HEK293 (cell line): ENCODE results near the gene PEX10.

Source experiments
- CTCF ChIA-PET: fragments of 350-600 bp; formaldehyde crosslinking; extraction: SDS; loops from one replicate; lab custom pipeline; 2021; ENCODE audit warnings: antibody characterized with exemption; lab: Yijun Ruan, JAX
- POLR2A ChIA-PET: fragments of 300-600 bp; formaldehyde crosslinking; extraction: SDS; loops from one replicate; lab custom pipeline; 2020; ENCODE audit warnings: antibody characterized with exemption, inconsistent platforms; lab: Yijun Ruan, JAX
- H3K27ac ChIP-seq: fragments of 200-500 bp; sonication (Bioruptor generic); 2 replicates; pipeline ENCODE4 v1.5.1; 2014; ENCODE audit warnings: low read depth, low read length, control low read depth, inconsistent platforms; ENCODE audit errors: extremely low read depth
- H3K36me3 ChIP-seq, 2 experiments: fragments of 200-500 bp in 1 of 2; sonication (Bioruptor generic) in 1 of 2; 1 replicate in 1 of 2; 2 replicates in 1 of 2; pipeline ENCODE4 v1.5.1; 2014 to 2017; ENCODE audit warnings: inconsistent platforms in 2 of 2, low read length in 2 of 2; ENCODE audit not compliant: control insufficient read depth in 2 of 2, insufficient read depth in 1 of 2
- H3K4me1 ChIP-seq: fragments of 200-500 bp; sonication (Bioruptor generic); 2 replicates; pipeline ENCODE4 v1.5.1; 2014; ENCODE audit warnings: mild to moderate bottlenecking, low read length, inconsistent platforms; ENCODE audit not compliant: control insufficient read depth, insufficient read depth
- H3K4me3 ChIP-seq: 2 replicates; pipeline ENCODE4 v1.5.1; 2011; ENCODE audit warnings: low read depth, mild to moderate bottlenecking, control low read depth, low read length, moderate library complexity
- H3K9me3 ChIP-seq: fragments of 200-500 bp; sonication (Bioruptor generic); 2 replicates; pipeline ENCODE4 v1.5.1; 2014; ENCODE audit warnings: low read depth, low read length, inconsistent platforms; ENCODE audit not compliant: control insufficient read depth, insufficient read depth
- GLI2 ChIP-seq: fragments of 450-650 bp; formaldehyde crosslinking; IDR thresholded peaks from 2 replicates; pipeline ENCODE4; 2017; ENCODE audit warnings: missing biosample characterization, missing genetic modification characterization, low read depth, borderline replicate concordance
- GLIS1 ChIP-seq: fragments of 450-650 bp; formaldehyde crosslinking; IDR thresholded peaks from 2 replicates; pipeline ENCODE4 v1.5.1; 2016; ENCODE audit warnings: missing biosample characterization, missing genetic modification characterization
- GLIS2 ChIP-seq: fragments of 450-650 bp; formaldehyde crosslinking; IDR thresholded peaks from 2 replicates; pipeline ENCODE4 v1.5.1; 2016; ENCODE audit warnings: missing biosample characterization, missing genetic modification characterization
- OVOL3 ChIP-seq: fragments of 450-650 bp; formaldehyde crosslinking; IDR thresholded peaks from 2 replicates; pipeline ENCODE4 v1.5.1; 2016; ENCODE audit warnings: missing biosample characterization, missing genetic modification characterization
- TCF7L2 ChIP-seq: IDR thresholded peaks from 2 replicates; pipeline ENCODE4 v1.6.1; 2011; ENCODE audit warnings: low read depth, mild to moderate bottlenecking, inconsistent platforms, low read length, moderate library complexity, borderline replicate concordance
- ZIC2 ChIP-seq: fragments of 450-650 bp; formaldehyde crosslinking; IDR thresholded peaks from 2 replicates; pipeline ENCODE4 v1.5.1; 2016; ENCODE audit warnings: missing biosample characterization, missing genetic modification characterization
- ZNF10 ChIP-seq: fragments of 450-650 bp; formaldehyde crosslinking; IDR thresholded peaks from 2 replicates; pipeline ENCODE4 v1.5.1; 2017; ENCODE audit warnings: missing biosample characterization, missing genetic modification characterization
- ZNF112 ChIP-seq: fragments of 450-650 bp; formaldehyde crosslinking; IDR thresholded peaks from 2 replicates; pipeline ENCODE4 v1.5.0; 2017; ENCODE audit warnings: missing biosample characterization, missing genetic modification characterization
- ZNF140 ChIP-seq: fragments of 450-650 bp; formaldehyde crosslinking; IDR thresholded peaks from 2 replicates; pipeline ENCODE4 v1.5.1; 2016; ENCODE audit warnings: missing biosample characterization, missing genetic modification characterization
- ZNF155 ChIP-seq: fragments of 450-650 bp; formaldehyde crosslinking; IDR thresholded peaks from 2 replicates; pipeline ENCODE4 v1.5.1; 2016; ENCODE audit warnings: missing biosample characterization, missing genetic modification characterization
- ZNF677 ChIP-seq: fragments of 450-650 bp; IDR thresholded peaks from 2 replicates; pipeline ENCODE4 v1.5.0; 2018; ENCODE audit warnings: missing biosample characterization, mild to moderate bottlenecking, missing genetic modification characterization, moderate library complexity
- ZNF792 ChIP-seq: fragments of 450-650 bp; formaldehyde crosslinking; IDR thresholded peaks from 2 replicates; pipeline ENCODE4 v1.5.1; 2016; ENCODE audit warnings: missing biosample characterization, missing genetic modification characterization
- ZSCAN30 ChIP-seq: fragments of 450-650 bp; IDR thresholded peaks from 2 replicates; pipeline ENCODE4 v1.5.1; 2018; ENCODE audit warnings: missing biosample characterization, mild to moderate bottlenecking, missing genetic modification characterization, moderate library complexity
- TF ChIP-seq, protein P1 (sequence below): fragments of 450-650 bp; IDR thresholded peaks from 2 replicates; pipeline ENCODE4 v1.5.1; 2018; ENCODE audit warnings: missing biosample characterization, mild to moderate bottlenecking, missing genetic modification characterization

PEX10 gene

GRCh38 chr1:2355373-2356261, 56.7 kb downstream of the PEX10 start:
- no peaks in the 10 kb centered on the region; a peak in 1 of 3 replicates for H3K36me3 ChIP-seq
- H3K4me1 ChIP-seq = no peaks in the 10 kb centered on the region
- H3K9me3 ChIP-seq = no peaks in the 10 kb centered on the region
- POLR2A ChIA-PET = no interaction called here
- no peak for TF ChIP-seq ZNF10 (tag by site-specific recombination)
- TF ChIP-seq ZIC2 = 0 out of 2 replicates have a peak, but pooled peaks have one; percentile 30
- TF ChIP-seq, protein P1, sequence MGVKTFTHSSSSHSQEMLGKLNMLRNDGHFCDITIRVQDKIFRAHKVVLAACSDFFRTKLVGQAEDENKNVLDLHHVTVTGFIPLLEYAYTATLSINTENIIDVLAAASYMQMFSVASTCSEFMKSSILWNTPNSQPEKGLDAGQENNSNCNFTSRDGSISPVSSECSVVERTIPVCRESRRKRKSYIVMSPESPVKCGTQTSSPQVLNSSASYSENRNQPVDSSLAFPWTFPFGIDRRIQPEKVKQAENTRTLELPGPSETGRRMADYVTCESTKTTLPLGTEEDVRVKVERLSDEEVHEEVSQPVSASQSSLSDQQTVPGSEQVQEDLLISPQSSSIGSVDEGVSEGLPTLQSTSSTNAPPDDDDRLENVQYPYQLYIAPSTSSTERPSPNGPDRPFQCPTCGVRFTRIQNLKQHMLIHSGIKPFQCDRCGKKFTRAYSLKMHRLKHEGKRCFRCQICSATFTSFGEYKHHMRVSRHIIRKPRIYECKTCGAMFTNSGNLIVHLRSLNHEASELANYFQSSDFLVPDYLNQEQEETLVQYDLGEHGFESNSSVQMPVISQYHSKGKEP (tag by site-specific recombination) = no peak
- no peak overlapping the region for H3K27ac ChIP-seq
- CTCF ChIA-PET = interaction anchor here (0.6 kb wide), 1 partner anchor 180 kb away, joined by 4 read pairs; no protein-coding TSS in a partner anchor
- H3K4me3 ChIP-seq = no peak overlapping the region

DNA sequence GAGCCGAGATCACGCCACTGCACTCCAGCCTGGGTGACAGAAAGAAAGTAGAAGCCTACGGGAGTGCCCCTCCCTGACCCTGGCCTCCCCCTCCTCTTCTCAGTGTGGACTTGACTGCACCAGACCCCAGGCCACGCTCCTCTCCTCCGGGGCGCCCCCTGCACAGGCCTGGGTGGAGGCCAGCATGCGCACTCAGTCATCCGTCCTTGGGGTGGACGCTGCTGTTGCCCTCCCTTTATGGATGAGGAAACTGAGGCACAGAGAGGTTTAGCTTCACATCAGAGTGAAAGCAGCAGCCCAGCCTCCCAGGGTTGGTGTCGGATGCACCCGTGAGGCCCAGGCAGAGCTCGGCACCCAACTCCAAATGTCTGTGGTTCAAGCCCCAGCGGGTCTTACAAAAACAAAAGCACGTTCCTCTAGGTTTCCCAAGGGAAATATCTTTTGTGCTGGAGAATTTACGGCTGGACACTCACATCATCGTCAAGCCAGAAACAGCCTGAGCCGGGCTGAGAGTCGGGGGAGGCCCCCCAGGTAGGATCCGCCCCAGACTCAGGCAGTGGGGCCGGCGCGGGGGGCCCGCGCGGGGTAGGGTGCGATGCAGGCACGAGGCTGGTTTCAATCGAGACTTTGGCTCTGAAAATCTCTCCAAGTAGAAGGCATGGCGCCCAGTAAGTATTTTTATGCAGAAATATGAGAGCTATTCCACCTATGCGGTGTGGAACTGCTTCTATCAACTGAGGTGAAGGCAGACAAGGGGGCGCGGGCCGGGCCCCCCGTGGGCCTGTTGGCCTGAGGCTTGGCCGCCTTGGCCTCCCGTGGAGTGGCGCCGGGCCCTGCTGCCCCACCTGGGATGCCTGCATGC, 57.6 kb downstream of the PEX10 start:
- CTCF ChIA-PET = interaction anchor here (0.6 kb wide), 1 partner anchor 179 kb away, joined by 4 read pairs; no protein-coding TSS in a partner anchor
- no peak for TF ChIP-seq GLI2 (tag by site-specific recombination)
- TF ChIP-seq ZNF112 (tag by site-specific recombination) = no peak
- TF ChIP-seq ZNF155 (tag by site-specific recombination) = no peak
- no peak for TF ChIP-seq ZNF677 (tag by site-specific recombination)
- 0 out of 2 replicates have a peak, but pooled peaks have one; percentile 25 for TF ChIP-seq GLIS1
- TF ChIP-seq ZNF140 (tag by site-specific recombination) = no peak
- 0 out of 2 replicates have a peak, but pooled peaks have one; percentile 20 for TF ChIP-seq GLIS2 (tag by site-specific recombination)
- TF ChIP-seq ZSCAN30 (tag by site-specific recombination) = no peak
- no peak for TF ChIP-seq TCF7L2
- no peak for TF ChIP-seq ZNF792
- no peak for TF ChIP-seq OVOL3 (tag by site-specific recombination)
- no peaks in the 10 kb centered on the region; a peak in 1 of 3 replicates for H3K36me3 ChIP-seq
- no peak overlapping the region for H3K27ac ChIP-seq
- POLR2A ChIA-PET = no interaction called here
- no peaks in the 10 kb centered on the region for H3K4me1 ChIP-seq
- H3K9me3 ChIP-seq = no peaks in the 10 kb centered on the region
- H3K4me3 ChIP-seq = no peak overlapping the region
